22Rv1 (cell line): ENCODE results near the gene EDN3.

Experiments
- H3K27ac ChIP-seq: fragments of 450-650 bp; 2 replicates; pipeline ENCODE4 v1.5.1; 2017
- ZFX ChIP-seq: fragments of 450-650 bp; IDR thresholded peaks from 2 replicates; pipeline ENCODE4 v1.6.1; 2017; ENCODE audit warnings: antibody characterized with exemption, borderline replicate concordance
- TF ChIP-seq, protein P1 (sequence below): fragments of 450-650 bp; IDR thresholded peaks from 2 replicates; pipeline ENCODE4 v1.5.1; 2017; ENCODE audit warnings: mild to moderate bottlenecking

The EDN3 gene

DNA sequence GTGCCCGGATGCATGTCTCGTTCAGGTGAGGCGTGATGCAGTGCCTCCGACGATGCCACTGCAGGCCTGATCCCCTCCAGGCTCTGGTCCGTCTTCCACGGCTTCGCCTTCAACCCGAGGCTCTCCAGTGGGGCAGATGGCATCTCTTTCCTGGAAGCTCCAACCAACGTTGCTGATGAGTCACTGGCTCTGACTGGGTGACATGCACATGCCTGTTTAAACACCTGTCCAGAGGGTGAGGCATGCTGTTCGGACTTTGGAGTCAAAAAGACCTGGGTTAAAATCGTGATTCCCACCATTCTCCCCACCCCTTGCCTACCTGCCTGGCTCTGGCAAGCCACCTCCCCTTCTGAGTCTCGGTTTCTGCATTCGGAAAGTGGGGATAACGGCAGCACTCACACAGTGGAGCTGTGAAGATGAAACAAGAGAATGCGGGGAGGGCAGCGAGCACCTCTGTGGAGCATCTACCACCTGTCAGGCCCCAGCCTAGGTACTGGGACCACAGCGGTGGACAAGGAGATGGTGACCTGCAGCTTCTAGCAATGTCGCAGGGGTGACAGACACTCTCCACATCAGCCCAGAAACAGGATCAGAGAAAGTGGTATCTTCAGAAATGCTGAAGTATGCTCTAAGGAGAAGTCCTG, 8.5 kb upstream of the EDN3 start:
- no peak overlapping the region for H3K27ac ChIP-seq
- no peak for TF ChIP-seq ZFX
- TF ChIP-seq, protein P1, sequence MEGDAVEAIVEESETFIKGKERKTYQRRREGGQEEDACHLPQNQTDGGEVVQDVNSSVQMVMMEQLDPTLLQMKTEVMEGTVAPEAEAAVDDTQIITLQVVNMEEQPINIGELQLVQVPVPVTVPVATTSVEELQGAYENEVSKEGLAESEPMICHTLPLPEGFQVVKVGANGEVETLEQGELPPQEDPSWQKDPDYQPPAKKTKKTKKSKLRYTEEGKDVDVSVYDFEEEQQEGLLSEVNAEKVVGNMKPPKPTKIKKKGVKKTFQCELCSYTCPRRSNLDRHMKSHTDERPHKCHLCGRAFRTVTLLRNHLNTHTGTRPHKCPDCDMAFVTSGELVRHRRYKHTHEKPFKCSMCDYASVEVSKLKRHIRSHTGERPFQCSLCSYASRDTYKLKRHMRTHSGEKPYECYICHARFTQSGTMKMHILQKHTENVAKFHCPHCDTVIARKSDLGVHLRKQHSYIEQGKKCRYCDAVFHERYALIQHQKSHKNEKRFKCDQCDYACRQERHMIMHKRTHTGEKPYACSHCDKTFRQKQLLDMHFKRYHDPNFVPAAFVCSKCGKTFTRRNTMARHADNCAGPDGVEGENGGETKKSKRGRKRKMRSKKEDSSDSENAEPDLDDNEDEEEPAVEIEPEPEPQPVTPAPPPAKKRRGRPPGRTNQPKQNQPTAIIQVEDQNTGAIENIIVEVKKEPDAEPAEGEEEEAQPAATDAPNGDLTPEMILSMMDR, result no peak

DNA sequence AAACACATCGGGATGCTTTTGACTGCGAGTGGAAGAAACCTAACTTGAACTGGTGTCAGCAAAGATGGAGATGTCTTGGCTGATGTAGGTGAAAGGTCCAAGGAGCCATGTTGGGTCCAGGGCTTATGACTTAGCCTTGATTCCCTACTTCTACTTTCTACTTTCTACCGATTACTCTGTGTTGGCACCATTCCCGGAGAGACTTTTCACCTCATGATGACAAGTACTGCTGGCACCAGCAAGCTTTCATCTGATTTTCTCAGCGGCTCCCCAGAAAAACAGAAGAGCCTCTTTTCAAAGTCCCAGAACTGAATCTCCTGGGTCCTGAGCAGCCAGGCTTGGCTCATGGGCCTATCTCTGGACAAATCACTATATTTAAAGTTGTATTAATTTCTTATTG, 4.9 kb upstream of the EDN3 start:
- H3K27ac ChIP-seq, result no peak overlapping the region
- TF ChIP-seq, protein P1, result no peak
- TF ChIP-seq ZFX, result no peak

DNA sequence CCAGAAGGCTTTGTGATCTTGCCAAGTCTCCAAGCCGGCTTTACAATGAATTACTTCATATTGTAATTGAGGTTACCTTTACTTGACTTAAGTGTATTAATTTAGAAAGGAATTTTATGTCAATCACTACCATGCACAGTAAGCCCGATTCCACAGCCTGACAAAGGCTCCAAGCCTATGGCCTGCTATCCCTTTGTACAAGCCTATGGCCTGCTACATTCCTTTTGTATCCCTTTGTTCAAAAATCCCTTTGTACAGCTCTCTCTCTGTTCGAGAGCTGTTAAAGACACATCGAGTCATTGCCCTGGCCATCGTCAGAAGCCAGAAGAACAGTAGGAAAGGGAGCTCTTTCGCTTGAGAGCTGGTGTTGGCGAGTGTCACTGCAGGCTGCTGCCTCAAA, 2.7 kb upstream of the EDN3 start:
- TF ChIP-seq, protein P1, result no peak
- no peak for TF ChIP-seq ZFX
- no peak overlapping the region for H3K27ac ChIP-seq

DNA sequence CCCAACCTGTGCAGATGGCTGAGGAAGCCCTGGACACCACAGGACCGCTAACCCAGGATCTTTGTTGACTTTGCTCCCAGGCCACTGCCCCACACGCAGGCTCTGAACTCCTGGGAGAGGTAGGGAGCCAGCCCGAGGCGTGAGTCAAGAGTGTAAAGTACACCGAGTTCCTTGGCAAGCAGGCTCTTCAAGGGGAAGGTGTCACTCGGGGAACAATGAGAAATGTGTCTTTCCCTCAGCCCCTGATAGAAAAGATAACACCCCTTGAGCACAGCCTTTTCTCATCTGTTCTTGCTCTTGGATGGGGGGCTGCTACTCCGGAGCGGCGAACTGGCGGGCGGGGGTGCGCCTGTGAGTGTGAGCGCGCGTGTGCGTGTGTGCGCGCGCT, 472 bp upstream of the EDN3 start:
- H3K27ac ChIP-seq, result no peak overlapping the region
- TF ChIP-seq, protein P1, result no peak
- TF ChIP-seq ZFX, result no peak

DNA sequence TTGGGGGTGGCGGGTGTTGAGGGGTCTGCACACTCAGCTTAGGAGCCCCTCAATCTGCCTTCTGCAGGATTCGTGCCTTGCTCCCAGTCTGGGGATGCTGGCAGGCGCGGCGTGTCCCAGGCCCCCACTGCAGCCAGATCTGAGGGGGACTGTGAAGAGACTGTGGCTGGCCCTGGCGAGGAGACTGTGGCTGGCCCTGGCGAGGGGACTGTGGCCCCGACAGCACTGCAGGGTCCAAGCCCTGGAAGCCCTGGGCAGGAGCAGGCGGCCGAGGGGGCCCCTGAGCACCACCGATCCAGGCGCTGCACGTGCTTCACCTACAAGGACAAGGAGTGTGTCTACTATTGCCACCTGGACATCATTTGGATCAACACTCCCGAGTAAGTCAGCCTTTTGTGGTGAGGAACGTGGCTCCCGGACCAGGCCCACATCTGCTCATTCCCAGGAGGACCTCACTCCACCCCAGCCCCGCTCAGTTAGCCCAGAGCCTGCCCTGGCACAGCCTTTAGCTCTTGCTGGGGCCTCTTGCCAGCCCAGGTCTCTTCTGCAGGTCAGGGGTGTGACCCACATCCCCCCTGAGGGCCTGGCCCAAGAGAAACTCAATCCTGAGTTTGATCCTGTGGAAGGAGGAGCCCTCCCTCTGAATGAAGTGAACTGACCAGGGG, 1.1 kb downstream of the EDN3 start:
- H3K27ac ChIP-seq, result no peak overlapping the region
- TF ChIP-seq, protein P1, result no peak
- TF ChIP-seq ZFX, result no peak

DNA sequence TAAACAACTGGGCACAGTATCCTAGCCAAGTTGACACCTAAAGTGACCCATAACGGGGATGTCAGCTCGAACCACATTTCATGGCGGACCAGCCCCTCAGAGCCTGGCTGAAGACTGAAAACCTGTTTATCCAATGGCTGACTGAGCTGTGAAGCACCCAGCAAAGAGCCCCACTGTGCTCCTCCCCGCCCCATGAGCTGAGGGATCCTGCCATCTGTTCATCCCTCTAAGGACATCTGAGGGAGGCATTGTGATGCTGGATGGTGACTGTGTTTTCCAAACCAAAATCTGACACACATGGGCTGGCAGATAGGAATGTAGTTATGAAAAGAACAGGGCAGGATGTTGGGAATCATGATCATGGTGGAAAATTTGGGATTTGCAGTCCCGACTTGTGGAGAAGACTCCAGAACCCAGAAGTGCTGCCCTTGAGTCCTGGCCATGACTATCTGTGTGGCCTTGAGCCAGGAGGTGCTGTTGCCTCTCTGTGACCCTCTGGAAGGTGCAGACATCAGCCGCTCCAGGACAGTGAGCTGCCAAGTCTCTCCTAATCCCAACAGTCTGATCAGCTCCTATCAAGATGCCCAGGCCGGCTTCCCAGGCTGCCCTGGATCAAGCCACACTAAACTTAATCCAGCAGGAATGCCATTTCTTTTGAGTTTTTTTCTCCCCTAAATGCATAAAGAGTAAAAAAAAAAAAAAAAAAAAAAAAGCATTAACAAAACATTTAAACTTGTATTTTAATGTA, 5.7 kb downstream of the EDN3 start:
- TF ChIP-seq, protein P1, result no peak
- no peak for TF ChIP-seq ZFX
- no peak overlapping the region for H3K27ac ChIP-seq

DNA sequence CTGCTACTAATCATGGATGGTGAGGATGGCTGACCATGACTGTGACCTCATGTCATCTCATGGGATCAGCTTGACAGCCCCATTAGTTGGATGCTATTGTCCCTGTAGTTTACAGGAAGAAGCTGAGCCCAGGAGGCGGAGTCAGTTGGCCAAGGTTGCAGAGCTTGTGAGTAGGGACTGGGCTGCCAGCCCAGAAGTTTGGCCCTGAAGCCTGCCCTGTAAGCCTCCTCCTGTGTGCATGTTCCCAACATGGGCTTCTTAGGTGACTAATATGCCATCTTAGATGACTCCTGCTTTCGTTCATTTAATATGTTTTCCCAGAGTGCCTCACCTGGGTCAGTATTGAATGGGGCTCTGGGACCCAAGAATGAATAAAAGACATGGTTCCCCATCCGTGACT, 6.9 kb downstream of the EDN3 start:
- no peak for TF ChIP-seq ZFX
- TF ChIP-seq, protein P1, result no peak
- H3K27ac ChIP-seq, result no peak overlapping the region
